AG09319 (cell line): ENCODE measurements around the gene SLC10A2.

Experiments used
- DNase-seq: peaks from one replicate; pipeline ENCODE4 v3.0.0-alpha.2; 2010; ENCODE audit warnings: low read depth; ENCODE audit errors: extremely low read depth
- CTCF ChIP-seq: IDR thresholded peaks from 2 replicates; pipeline ENCODE4 v1.5.1; 2011; ENCODE audit warnings: low read depth, mild to moderate bottlenecking, inconsistent platforms, low read length, moderate library complexity

The SLC10A2 gene

DNA sequence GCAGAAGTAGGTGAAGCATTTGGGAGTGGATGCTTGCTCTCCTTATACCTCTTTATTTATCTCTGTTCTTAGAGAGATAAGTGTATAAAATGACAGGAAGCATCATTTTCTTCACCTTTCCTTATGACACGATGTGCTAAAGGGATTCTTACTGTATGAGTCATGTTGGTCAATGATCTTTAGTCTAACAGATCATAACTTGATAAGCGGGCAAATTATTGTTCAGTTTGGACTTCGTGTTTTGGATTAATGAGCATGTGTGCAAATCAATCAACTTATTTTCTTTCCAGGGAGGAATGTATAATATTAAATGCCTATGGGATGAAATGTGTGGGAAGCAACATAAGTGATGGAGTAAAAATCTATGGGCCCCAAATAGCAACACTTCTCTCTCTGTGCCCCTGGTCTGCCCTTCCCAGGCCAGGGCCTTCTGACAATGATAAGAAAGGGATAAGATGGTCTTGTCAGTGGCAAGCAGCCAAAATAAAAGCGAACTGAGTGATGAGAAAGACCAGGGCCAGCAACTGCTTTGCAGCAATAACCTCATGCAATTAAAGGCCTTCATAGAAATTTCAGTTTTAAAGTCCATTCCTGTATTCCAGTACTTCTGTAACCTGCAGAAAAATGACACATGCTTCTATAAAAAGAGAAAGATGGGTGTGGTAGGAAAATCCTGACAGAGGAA is 61.4 kb downstream of the SLC10A2 start:
- no peak for DNase-seq
- no peak for TF ChIP-seq CTCF

DNA sequence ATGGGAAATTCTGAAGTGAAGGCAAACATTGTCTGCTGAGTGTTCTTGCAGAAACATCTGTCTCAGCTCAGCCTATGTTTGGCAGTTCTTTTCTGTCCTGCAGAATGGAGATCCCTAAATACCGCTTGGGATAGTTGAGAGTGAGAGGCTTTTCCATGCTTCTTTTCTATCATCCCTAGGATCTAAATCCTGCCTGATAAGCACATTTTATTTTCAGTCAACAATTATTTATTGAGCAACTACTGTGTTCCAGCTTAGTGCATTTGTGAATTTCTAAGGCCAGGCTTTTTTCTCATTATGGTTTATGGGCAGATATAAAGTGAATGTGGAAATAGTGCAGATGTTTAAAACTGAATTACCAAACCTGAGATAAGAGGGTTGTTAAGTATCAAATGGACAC is 62.6 kb downstream of the SLC10A2 start:
- TF ChIP-seq CTCF = no peak
- DNase-seq = no peak

DNA sequence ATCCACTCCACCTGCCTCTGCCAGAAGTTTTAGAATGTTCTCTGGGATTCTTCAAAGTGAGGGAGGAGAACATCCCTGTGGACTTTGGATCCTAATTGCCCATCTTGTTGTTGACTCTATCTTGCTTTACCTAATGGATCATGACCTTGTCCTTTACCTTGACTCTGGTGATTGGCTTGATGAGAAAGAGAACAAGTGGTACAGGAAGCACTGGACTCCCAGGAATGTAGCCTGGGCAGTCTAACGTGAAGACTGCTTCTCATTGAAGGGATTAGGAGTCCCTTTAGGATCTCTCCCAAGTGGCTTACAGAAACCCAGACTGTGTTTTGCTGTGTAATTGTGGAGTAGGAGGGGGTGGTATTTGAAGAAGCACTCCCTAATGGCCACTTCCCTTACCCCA is 63.9 kb downstream of the SLC10A2 start:
- TF ChIP-seq CTCF = no peak
- DNase-seq = no peak

- DNase-seq = no peak
- TF ChIP-seq CTCF = no peak
Measured at GRCh38 chr13:103000157-103000556, 66.1 kb downstream of the SLC10A2 start.

DNA sequence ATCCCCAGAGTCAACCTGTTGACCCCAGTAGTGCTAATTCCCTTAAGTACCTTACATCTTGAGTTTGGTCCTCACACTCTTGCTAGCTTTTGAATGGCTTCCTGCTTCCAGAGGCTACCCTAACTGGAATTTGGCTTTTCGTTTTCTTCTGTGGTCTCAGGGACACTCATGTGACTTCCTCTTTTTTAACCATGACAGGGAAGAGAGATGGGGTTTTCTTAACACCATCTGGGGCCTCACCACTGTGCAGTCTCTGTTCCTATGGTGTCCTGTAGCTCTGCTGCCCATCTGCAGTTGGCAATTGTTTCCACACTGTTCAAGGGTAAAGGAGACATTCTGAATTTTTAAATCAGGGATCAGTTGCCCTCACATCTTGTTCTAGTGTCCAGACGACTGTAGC is 66.7 kb downstream of the SLC10A2 start:
- no peak for TF ChIP-seq CTCF

More for the DNA sequence above, 66.7 kb downstream of the SLC10A2 start:
- DNase-seq = no peak
